ENCODE measurements around the gene CCDC157.

Gene CCDC157

GRCh38 chr22:30357650-30358215, 926 bp downstream of the CCDC157 start:
- FAIRE-seq = no peak

DNA sequence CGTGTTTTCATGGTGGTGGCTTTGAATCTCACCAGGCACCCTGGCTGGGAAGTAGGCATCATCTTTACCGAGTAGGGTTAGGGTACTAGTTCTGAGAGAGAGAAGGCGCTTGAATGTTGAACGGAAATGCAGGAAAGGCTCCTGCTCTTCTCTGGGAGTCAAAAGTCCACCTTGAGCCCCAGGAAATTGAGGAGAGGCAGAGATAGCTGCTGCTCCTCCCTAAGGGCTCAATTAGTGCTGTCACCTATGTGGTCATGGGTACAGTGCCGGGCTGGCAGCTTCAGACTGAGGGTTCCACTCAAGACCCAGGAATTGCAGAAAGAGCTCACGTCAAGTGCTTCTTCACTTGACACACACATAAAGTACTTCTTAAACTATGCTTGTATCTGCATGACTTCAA, 1.7 kb downstream of the CCDC157 start:
- no peak for FAIRE-seq

DNA sequence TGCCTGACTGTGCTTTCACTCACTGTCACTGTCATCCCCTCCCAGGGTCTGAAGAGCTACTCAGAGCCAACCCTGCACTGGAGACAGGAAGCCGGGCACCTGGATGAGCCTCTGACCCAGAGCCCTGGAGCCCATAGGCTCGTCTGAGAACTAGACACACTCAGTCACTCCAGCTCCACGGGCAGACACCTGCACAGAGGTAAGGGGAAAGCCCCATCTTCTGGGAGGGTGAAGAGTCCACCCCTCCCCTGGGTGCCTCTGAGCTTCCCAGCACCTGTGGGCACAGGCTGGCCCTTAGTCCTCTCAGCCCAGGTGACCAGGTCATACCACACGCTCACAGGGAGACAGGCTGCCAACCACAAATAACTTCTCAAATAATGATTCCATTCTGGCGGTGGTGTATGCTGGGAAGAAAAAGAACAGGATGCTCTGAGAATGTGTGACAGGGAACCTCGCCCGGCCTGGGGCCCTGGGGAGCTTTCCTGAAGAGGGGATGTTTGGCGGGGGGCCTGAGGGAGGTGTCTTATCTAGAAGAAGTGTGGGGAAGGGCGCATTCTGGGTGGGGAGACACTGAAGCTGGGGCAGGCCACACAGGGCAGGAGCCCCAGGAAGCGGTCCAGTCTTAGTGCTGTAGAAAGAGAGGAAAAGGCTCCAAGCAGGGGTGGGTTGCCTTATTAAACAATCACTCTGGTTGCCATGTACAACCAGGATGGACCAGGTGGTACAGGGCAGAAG, 5.3 kb downstream of the CCDC157 start:
- no peak for FAIRE-seq

GRCh38 chr22:30362651-30363281, 6.0 kb downstream of the CCDC157 start:
- FAIRE-seq = no peak

DNA sequence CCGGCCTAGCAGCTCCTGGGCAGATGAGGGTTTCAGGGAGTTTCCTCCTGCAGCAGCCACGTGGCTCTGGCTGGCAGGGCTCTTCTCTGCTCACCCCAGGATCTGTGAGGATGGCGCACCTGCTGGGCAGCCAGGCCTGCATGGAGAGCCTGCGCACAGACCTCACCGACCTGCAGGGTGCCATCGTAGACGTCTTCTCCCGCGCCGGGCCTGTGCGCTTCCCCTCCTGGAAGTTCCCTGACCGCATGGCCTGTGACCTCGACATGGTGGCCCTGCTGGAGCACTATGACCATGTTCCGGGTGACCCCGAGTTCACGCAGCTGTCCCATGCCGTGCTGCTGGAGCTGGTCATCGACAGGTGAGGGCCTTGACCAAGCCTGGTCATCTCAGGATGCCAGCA, 9.1 kb downstream of the CCDC157 start:
- FAIRE-seq = no peak

DNA sequence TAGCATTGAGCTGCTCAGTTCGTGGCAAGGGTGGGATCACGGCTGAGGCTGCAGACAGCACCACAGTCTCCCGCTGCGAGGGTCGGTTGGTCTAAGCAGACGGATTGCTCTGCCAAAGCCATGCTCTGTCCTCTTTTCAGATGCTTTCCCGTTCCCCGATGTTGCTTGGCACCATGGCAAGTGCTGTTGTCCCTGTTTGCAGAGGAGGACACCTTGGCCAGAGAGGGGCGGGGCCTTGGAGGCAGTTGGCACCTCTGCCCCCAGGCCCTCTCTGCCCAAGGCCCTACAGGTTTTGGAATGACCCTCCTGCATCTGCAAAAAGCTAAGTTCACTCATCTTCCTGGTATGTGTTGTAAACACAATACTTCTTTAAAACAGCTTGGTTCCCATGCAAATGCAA, 11.6 kb downstream of the CCDC157 start:
- no peak for FAIRE-seq

- no peak for FAIRE-seq
Measured at GRCh38 chr22:30370641-30371230, 13.9 kb downstream of the CCDC157 start.

GRCh38 chr22:30371321-30371720, 14.5 kb downstream of the CCDC157 start:
- no peak for FAIRE-seq

DNA sequence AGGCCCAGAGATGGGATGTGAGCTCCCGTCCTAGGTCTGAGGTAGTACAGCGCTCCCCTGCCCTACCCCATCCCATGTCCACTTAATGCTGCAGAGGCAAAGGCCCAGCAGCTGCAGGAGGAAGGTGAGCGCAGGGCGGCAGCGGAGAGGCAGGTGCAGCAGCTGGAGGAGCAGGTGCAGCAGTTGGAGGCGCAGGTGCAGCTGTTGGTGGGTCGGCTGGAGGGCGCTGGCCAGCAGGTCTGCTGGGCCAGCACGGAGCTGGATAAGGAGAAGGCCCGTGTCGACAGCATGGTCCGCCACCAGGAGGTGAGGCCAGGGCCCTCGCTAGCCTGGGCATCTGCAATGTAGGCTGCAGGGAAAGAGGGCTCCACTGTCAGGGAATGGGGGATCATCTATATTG, 15.2 kb downstream of the CCDC157 start:
- FAIRE-seq = no peak

DNA sequence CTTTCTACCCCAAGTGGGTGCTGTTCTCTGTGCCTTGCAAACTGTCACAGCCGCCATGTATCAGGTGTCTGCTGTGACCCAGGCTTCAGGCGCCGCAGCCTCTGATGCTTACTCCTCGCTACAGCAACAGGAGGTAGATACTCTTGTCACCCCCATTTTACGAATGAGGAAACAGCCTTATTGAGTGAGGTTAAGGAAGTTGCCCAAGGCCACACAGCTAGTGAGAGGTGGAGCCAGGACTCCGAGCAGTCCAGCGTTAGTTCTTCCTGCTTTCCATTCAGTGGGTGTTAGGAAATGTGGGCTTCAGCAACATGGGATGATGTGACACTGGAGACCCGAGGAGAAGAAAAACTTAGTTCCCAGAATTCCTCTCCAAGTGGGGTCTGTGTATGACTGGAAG, 16.1 kb downstream of the CCDC157 start:
- no peak for FAIRE-seq

DNA sequence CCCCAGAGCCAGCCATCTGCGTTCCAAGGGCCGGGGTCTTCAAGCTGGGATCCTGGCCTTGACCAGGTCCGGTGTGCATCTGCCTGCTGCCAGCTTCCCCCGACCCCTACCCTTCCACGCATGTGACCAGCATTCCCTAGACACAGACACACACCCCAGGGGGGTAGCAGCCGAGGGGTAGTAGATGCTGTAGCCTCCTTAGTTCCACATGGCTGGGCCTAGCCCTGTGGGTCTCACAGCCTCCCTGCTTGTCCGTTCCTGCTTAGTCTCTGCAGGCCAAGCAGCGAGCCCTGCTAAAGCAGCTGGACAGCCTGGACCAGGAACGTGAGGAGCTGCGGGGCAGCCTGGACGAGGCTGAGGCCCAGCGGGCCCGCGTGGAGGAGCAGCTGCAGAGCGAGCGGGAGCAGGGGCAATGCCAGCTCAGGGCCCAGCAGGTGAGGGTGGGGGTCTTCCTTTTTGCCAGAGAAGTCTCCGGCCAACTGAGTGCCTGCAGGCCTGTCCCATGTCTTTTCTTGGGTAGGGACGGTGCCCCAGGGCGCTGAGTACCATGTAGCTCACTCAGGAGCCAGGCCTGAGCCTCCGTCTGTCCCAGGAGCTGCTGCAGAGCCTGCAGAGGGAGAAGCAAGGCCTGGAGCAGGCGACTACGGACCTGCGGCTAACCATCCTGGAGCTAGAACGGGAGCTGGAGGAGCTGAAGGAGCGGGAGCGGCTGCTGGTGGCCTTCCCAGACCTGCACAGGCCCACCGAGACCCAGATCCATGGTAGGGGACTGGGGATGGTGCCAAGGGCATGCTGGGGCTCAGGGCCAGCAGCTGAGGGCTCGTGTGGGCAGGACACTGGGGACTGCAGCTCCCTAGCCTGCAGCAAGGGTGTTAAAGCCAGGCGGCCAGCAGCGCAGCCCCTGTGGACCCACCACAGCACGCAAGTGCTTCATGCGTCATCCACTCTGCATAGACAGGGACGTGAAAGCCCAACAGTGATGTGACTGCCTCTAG, 16.8 kb downstream of the CCDC157 start:
- FAIRE-seq = no peak

- FAIRE-seq = no peak
Measured at GRCh38 chr22:30375312-30375849, 18.6 kb downstream of the CCDC157 start.

DNA sequence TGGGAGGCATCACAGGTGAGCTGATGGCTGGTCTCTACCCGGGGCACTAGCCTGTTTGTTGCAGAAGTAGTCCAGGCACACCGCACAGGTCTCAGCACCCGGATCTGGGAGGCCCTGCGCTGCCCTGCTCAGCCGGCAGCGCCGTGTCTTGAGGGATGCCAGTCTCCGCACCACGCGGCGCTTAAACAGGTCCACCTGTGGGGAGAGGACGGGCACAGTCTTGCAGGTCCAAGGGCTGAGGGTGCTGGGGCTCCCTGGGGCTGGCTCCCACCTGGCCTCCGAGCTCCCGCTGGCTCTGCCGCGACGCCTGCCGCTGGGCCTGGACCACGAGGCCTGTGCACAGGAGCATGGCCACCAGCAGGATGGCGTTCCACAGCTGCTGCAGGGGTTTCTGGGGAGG, 23.2 kb downstream of the CCDC157 start:
- FAIRE-seq = no peak

DNA sequence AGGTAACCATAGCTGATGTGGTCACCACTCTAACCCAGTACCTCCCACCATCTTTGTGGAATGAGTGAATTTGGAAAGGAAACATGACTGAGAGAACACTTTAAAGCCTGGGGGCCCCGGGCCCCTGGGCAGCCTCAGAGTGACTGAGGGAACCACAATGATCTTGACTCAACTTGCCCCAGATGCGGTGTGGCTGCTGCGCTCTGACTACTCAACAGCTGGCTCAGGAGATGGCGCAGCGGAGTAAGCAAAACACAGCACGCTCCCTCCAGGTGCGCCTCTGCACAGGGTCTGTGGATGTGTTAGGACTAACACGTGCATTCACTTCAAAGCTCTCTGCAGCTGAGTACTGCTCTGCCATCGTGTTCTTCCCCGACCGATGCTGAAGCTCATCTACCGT, 24.5 kb downstream of the CCDC157 start:
- FAIRE-seq = no peak

DNA sequence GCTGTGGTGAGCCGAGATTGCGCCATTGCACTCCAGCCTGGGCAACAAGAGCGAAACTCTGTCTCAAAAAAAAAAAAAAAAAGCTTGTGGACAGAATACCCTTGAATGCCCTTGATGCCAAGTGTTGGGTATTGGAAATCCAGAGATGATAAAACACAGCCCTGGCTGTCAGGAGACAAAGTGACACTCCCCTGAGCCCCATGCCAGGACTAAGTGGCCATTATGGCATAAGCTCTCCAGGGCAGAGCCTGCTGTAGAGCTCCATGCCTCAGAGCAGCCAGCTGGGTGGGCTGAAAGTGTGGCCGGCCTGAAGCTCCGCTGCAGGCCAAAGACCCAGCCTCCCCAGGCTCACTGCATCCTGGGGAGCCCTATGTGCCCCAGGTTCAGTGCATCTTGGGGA, 25.5 kb downstream of the CCDC157 start:
- no peak for FAIRE-seq

DNA sequence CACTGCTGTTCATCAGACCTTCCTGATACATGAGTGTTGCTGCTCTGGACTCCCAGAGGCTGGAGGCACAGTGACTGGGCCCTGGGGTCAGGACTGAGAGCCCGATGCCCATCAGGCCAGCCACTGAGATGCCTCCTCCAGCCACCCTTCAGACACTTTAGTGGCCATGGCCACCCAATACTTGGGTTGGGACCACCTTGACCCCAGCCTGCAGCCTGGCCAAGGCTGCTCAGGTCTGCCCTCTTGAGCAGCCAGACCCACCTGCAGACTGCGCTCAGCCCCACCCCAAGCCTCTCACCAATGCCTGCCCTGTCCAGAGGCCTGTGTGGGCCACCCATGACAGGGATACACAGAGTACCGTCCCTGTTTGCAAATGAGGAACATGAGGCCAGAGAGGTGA, 26.3 kb downstream of the CCDC157 start:
- no peak for FAIRE-seq

DNA sequence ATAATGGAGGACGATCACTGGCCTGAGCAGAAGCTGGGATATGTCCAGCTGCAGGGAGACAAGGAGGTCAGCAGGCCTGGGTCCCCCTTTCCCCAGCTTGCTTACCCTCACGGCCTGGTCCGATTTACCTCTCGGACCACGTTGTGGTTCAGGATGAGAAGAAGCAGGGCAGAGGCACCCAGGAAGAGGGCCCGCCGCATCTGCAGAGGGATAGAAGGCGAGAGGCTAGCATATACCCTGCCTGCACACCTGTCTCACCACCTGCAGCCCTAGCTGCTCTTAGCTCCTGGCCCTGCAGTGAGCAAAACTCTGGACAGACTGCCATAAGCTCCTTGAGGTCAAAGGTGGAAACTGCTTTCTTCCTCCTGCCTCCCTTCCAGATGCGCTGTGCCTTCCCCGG, 29.1 kb downstream of the CCDC157 start:
- FAIRE-seq = no peak

DNA sequence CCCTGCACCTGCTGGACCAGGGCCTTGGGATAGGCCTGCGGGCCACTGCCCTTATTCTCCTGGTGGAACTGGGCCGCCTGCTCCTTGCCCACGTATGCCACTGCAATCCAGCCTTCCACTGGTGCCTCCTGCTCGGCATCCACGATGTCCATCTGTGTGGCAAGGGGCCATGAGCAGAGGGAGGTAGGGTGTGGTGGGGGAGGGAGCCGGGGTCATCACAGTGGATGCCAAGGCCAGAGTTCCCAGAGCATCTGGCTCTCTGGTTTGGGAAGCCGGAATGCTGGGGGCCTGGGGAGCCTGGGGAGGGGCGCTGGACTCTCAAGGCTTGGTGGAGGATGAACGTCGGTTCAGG, 29.8 kb downstream of the CCDC157 start:
- no peak for FAIRE-seq

DNA sequence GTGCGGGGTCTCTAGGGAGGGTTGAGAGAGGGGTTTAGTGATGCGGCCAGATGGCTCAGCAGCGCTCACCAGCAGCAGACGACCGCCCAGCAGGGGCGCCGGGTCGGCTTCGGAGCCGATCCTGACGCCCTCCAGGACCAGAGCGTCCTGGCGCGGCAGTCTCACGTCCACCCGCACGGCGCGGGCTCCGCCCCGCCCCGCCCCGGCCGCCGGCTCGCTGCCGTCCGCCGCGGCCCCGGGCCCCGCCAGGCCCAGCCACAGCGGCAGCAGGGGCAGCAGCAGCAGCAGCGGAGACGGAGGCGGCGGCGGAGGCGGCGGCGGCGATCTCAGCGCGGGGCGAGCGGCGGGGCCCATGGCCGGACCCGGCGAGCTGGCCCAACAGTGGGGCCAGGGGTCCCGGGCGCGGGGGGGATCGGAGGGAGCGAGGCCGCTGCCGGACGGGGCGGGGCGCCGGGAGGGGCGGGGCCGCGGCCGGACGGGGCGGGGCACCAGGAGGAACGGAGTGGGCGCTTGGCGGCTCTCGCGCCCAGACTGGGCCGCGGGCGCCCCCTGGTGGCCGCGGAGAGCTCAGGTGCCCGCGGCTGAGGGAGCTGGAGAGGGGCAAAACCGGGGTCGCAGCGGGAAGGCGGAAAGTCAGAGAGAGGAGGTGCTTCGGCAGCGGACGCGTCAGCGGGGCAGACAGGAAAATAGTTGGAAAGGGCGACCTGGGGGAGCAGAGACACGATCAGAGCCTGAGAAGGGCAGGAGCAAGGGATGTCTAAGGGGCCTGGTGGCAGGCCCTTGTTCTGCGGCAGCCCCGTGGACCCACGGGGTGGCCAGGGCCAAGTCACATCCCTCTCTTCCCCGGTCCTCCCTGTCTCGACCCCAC, 30.4 kb downstream of the CCDC157 start, which contains the start of gene RNF215:
TSS of gene RNF215 (minus strand) at position 452 of the 868 bp plus-strand sequence. CDS start at position 354, 98 bp downstream.
- FAIRE-seq = no peak

- no peak for FAIRE-seq
Measured at GRCh38 chr22:30390974-30391691, 34.3 kb downstream of the CCDC157 start.
